ENCODE results near the gene TRPM7.

The TRPM7 gene, protein sequence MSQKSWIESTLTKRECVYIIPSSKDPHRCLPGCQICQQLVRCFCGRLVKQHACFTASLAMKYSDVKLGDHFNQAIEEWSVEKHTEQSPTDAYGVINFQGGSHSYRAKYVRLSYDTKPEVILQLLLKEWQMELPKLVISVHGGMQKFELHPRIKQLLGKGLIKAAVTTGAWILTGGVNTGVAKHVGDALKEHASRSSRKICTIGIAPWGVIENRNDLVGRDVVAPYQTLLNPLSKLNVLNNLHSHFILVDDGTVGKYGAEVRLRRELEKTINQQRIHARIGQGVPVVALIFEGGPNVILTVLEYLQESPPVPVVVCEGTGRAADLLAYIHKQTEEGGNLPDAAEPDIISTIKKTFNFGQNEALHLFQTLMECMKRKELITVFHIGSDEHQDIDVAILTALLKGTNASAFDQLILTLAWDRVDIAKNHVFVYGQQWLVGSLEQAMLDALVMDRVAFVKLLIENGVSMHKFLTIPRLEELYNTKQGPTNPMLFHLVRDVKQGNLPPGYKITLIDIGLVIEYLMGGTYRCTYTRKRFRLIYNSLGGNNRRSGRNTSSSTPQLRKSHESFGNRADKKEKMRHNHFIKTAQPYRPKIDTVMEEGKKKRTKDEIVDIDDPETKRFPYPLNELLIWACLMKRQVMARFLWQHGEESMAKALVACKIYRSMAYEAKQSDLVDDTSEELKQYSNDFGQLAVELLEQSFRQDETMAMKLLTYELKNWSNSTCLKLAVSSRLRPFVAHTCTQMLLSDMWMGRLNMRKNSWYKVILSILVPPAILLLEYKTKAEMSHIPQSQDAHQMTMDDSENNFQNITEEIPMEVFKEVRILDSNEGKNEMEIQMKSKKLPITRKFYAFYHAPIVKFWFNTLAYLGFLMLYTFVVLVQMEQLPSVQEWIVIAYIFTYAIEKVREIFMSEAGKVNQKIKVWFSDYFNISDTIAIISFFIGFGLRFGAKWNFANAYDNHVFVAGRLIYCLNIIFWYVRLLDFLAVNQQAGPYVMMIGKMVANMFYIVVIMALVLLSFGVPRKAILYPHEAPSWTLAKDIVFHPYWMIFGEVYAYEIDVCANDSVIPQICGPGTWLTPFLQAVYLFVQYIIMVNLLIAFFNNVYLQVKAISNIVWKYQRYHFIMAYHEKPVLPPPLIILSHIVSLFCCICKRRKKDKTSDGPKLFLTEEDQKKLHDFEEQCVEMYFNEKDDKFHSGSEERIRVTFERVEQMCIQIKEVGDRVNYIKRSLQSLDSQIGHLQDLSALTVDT (N-terminal part only)
- long read RNA-seq, partial matches to known transcripts, result 70 of 78 reads
- long read RNA-seq, other reads (novel, unspliced or antisense), result 8 of 78 reads

DNA sequence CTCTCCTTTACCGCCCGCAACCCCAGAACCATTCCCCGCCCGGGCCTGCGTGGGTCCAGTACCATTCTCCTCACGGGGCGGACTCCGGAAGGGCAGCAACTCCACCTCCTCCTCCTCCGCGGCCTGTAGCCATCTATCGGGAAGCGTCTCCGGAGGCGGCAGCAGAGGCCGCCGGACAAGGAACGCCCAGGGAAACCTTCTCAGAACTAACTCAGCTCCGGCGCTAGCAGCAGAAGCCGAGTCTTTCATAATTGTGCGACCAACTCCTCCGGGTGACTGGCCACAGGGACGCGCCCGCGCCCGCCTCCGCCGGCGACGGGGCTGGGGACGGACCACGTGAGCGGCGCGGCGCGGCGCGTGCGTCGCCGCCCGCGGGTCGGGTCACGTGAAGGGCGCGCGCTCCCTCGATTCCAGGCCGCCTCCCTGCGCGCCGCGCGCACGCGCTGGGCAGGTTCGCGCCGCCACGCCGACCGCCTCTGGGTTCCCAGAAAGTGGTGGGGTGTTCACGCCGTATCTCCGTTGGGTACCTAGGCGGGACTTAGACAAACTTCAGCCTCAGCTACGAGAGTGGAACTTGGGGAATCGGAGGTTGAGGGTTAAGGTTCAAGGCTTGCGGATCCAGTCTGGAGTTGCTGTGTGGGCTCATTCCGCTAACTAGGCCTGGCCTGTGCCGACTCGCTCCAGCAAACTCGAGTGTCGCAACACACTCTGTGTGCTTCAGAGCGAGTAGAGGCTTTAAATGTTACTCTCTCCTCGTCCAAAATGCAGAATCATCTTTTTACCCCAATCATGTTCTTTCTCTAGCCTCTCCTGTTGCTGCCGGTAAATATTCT is at the start of gene TRPM7:
TSS of gene TRPM7 (minus strand) at position 329 of the 833 bp plus-strand sequence. CDS start at position 65, 264 bp downstream.
- peak within 1 kb of the TSS; percentile 98 for H3K4me3 ChIP-seq (replicated peaks; ENCODE audit: insufficient read depth, low read length)
- TF ChIP-seq GABPA (IDR thresholded peaks at IDR 0.05; ENCODE audit: low read depth) (no peak), POLR2AphosphoS5 (IDR thresholded peaks at IDR 0.05; ENCODE audit: low read depth) (peak; percentile 87), SPI1 (IDR thresholded peaks at IDR 0.05; ENCODE audit: borderline replicate concordance, low read depth) (no peak)
- TF ChIP-seq, protein P1, sequence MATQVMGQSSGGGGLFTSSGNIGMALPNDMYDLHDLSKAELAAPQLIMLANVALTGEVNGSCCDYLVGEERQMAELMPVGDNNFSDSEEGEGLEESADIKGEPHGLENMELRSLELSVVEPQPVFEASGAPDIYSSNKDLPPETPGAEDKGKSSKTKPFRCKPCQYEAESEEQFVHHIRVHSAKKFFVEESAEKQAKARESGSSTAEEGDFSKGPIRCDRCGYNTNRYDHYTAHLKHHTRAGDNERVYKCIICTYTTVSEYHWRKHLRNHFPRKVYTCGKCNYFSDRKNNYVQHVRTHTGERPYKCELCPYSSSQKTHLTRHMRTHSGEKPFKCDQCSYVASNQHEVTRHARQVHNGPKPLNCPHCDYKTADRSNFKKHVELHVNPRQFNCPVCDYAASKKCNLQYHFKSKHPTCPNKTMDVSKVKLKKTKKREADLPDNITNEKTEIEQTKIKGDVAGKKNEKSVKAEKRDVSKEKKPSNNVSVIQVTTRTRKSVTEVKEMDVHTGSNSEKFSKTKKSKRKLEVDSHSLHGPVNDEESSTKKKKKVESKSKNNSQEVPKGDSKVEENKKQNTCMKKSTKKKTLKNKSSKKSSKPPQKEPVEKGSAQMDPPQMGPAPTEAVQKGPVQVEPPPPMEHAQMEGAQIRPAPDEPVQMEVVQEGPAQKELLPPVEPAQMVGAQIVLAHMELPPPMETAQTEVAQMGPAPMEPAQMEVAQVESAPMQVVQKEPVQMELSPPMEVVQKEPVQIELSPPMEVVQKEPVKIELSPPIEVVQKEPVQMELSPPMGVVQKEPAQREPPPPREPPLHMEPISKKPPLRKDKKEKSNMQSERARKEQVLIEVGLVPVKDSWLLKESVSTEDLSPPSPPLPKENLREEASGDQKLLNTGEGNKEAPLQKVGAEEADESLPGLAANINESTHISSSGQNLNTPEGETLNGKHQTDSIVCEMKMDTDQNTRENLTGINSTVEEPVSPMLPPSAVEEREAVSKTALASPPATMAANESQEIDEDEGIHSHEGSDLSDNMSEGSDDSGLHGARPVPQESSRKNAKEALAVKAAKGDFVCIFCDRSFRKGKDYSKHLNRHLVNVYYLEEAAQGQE (IDR thresholded peaks at IDR 0.05; ENCODE audit: insufficient replicate concordance, low read depth), result peak; percentile 6
- TF ChIP-seq, protein P2, sequence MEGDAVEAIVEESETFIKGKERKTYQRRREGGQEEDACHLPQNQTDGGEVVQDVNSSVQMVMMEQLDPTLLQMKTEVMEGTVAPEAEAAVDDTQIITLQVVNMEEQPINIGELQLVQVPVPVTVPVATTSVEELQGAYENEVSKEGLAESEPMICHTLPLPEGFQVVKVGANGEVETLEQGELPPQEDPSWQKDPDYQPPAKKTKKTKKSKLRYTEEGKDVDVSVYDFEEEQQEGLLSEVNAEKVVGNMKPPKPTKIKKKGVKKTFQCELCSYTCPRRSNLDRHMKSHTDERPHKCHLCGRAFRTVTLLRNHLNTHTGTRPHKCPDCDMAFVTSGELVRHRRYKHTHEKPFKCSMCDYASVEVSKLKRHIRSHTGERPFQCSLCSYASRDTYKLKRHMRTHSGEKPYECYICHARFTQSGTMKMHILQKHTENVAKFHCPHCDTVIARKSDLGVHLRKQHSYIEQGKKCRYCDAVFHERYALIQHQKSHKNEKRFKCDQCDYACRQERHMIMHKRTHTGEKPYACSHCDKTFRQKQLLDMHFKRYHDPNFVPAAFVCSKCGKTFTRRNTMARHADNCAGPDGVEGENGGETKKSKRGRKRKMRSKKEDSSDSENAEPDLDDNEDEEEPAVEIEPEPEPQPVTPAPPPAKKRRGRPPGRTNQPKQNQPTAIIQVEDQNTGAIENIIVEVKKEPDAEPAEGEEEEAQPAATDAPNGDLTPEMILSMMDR (IDR thresholded peaks at IDR 0.05; ENCODE audit: insufficient read depth, low read length), result no peak
- peak within 1 kb of the TSS; percentile 93 for H3K27ac ChIP-seq (replicated peaks)
- DNase-seq (ENCODE audit: low read depth in 1 of 2, low spot score in 1 of 2), result peak; percentile 77 to 87
- H3K27me3 ChIP-seq (ENCODE audit: insufficient read depth, poor library complexity, severe bottlenecking), result no peaks in the 10 kb centered on the region

DNA sequence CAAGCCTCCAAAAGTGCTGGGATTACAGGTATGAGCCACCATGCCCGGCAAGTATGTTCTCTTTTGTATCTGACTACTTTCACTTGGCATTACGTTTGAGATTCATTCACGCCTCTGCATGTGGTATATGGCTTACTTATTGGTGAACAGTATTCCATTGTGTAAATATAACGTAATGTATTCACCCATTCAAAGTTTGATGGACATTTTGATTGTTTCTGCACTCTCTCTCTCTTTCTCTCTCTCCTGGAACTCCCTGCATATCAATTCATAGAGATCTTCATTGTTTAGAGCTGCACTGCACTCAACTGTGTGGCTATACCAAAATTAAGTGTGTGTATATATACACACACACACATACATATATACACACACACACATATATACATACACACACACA is 48.6 kb upstream of the TRPM7 start:
- Histone ChIP-seq H3K27ac (replicated peaks) (no peak overlapping the region), H3K27me3 (ENCODE audit: insufficient read depth, poor library complexity, severe bottlenecking) (no peaks in the 10 kb centered on the region), H3K4me3 (replicated peaks; ENCODE audit: insufficient read depth, low read length) (no peak overlapping the region)
- TF ChIP-seq SPI1 (IDR thresholded peaks at IDR 0.05; ENCODE audit: borderline replicate concordance, low read depth) (no peak), GABPA (IDR thresholded peaks at IDR 0.05; ENCODE audit: low read depth) (no peak), POLR2AphosphoS5 (IDR thresholded peaks at IDR 0.05; ENCODE audit: low read depth) (no peak)
- TF ChIP-seq, protein P1 (IDR thresholded peaks at IDR 0.05; ENCODE audit: insufficient replicate concordance, low read depth), result no peak
- TF ChIP-seq, protein P2 (IDR thresholded peaks at IDR 0.05; ENCODE audit: insufficient read depth, low read length), result no peak
- DNase-seq (ENCODE audit: low read depth in 1 of 2, low spot score in 1 of 2), result no peak

DNA sequence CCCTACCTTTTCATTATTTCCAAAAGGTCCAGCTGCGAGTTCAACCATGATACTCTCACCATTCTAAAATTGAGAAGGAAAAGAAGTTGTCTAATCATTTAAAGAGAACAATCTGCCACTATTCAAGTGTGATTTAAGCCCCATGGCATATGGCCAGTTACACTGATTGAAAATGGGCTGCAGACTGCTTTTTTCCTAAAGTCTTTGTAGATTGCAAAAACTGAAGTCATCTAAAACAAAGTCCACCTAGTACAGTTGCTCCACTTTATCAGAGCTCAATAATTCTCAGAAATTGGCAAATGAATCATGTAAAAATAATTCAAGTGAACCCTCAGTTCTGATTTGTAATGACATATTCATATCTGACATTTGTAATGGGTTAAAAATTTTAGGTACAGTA is 39.7 kb upstream of the TRPM7 start:
- Histone ChIP-seq H3K27me3 (ENCODE audit: insufficient read depth, poor library complexity, severe bottlenecking) (no peaks in the 10 kb centered on the region), H3K27ac (replicated peaks) (no peak overlapping the region), H3K4me3 (replicated peaks; ENCODE audit: insufficient read depth, low read length) (no peak overlapping the region)
- TF ChIP-seq, protein P2 (IDR thresholded peaks at IDR 0.05; ENCODE audit: insufficient read depth, low read length), result no peak
- TF ChIP-seq GABPA (IDR thresholded peaks at IDR 0.05; ENCODE audit: low read depth), result no peak
- no peak for TF ChIP-seq SPI1 (IDR thresholded peaks at IDR 0.05; ENCODE audit: borderline replicate concordance, low read depth)
- TF ChIP-seq, protein P1 (IDR thresholded peaks at IDR 0.05; ENCODE audit: insufficient replicate concordance, low read depth), result no peak
- TF ChIP-seq POLR2AphosphoS5 (IDR thresholded peaks at IDR 0.05; ENCODE audit: low read depth), result no peak
- no peak for DNase-seq (ENCODE audit: low read depth in 1 of 2, low spot score in 1 of 2)
